HCT116 (cell line): ENCODE measurements around the gene PCDHA5.

Source experiments
- POLR2A ChIP-seq: IDR thresholded peaks from 2 replicates; pipeline ENCODE4 v1.7.0; 2011; ENCODE audit warnings: borderline replicate concordance; ENCODE audit not compliant: insufficient read depth, insufficient read length; ENCODE audit errors: extremely low read depth
- TF ChIP-seq, protein P1 (sequence below), 3 experiments: fragments of 200-600 bp in 1 of 3; sonication (generic) in 1 of 3; IDR thresholded peaks in 2 of 3; conservative IDR thresholded peaks in 1 of 3; 2 replicates each; pipeline ENCODE4 v1.5.1; 2012 to 2017; ENCODE audit warnings: low read depth in 2 of 3, low read length in 2 of 3, antibody characterized with exemption in 1 of 3, borderline replicate concordance in 1 of 3, control low read depth in 1 of 3, mild to moderate bottlenecking in 1 of 3, mixed read lengths in 1 of 3, mixed run types in 1 of 3, moderate library complexity in 1 of 3; ENCODE audit not compliant: insufficient read depth in 1 of 3

DNA sequence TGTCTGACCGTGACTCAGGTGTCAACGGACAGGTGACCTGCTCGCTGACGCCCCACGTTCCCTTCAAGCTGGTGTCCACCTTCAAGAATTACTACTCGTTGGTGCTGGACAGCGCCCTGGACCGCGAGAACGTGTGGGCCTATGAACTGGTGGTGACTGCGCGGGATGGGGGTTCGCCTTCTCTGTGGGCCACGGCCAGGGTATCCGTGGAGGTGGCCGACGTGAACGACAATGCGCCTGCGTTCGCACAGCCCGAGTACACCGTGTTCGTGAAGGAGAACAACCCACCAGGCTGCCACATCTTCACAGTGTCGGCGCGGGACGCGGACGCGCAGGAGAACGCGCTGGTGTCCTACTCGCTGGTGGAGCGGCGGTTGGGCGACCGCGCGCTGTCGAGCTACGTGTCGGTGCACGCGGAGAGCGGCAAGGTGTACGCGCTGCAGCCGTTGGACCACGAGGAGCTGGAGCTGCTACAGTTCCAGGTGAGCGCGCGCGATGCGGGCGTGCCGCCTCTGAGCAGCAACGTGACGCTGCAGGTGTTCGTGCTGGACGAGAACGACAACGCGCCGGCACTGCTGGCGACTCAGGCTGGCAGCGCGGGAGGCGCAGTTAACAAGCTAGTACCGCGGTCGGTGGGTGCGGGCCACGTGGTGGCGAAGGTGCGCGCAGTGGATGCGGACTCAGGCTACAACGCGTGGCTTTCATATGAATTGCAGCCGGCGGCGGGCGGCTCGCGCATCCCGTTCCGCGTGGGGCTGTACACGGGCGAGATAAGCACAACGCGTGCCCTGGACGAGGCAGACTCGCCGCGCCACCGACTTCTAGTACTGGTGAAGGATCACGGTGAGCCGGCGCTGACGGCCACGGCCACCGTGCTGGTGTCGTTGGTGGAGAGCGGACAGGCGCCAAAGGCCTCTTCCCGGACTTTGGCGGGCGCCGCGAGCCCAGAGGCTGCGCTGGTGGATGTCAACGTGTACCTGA lies 49.1 kb downstream of the PCDHA5 start:
- TF ChIP-seq, protein P1, sequence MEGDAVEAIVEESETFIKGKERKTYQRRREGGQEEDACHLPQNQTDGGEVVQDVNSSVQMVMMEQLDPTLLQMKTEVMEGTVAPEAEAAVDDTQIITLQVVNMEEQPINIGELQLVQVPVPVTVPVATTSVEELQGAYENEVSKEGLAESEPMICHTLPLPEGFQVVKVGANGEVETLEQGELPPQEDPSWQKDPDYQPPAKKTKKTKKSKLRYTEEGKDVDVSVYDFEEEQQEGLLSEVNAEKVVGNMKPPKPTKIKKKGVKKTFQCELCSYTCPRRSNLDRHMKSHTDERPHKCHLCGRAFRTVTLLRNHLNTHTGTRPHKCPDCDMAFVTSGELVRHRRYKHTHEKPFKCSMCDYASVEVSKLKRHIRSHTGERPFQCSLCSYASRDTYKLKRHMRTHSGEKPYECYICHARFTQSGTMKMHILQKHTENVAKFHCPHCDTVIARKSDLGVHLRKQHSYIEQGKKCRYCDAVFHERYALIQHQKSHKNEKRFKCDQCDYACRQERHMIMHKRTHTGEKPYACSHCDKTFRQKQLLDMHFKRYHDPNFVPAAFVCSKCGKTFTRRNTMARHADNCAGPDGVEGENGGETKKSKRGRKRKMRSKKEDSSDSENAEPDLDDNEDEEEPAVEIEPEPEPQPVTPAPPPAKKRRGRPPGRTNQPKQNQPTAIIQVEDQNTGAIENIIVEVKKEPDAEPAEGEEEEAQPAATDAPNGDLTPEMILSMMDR (IDR thresholded peaks at IDR 0.05 in 2 of 3, conservative IDR thresholded peaks at IDR 0.05 in 1 of 3; ENCODE audit: borderline replicate concordance in 1 of 3, insufficient read depth in 1 of 3, low read depth in 2 of 3, low read length in 2 of 3), result no peak
- no peak for TF ChIP-seq POLR2A
